Stimulated activated CD4-positive, alpha-beta T cell treated with anti-CD3 and anti-CD28 coated beads, Interleukin-2, amount 100 ng/mL, for 48 hours (primary cell): Measurements from ENCODE around the gene IAPP.
"Not testable (repeated sequence)": the region's sequence is repeated elsewhere in the genome, so short reads cannot be mapped to it uniquely, and the experiment has no call there.

Experiments
- DNase-seq, 2 donors: peaks; one replicate each; pipeline ENCODE4 v3.0.0-alpha.2; 2020

Gene IAPP

DNA sequence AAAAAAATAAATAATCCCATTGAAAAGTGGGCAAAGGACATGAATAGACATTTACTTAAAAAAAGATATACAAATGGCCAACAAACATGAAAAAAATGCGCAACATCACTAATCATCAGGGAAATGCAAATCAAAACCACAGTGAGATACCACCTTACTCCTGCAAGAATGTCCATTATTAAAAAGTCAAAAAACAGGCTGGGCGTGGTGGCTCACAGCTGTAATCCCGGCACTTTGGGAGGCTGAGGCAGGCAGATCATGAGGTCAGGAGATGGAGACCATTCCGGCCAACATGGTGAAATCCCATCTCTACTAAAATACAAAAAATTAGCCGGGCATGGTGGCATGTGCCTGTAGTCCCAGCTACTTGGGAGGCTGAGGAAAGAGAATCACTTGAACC lies 8.6 kb downstream of the IAPP start:
- DNase-seq = not testable (repeated sequence)

DNA sequence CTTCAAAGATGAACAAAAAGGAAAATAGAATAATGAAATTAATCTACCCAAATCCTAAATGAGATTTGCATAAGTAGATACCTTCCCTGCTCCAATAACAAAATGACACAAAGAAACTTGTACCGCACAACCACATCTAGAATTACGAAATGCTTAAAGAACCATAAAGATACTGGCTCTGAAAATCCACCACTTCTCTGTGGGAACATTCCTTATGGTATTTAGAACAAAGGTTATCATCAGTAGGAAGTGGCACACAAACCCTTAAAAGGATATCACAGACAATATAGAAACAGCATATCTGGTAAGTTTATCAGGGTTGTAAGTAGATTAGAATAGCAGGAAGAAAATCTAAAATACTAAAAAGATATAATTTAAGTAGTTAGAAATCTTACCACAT lies 11.6 kb downstream of the IAPP start:
- DNase-seq = no peak

DNA sequence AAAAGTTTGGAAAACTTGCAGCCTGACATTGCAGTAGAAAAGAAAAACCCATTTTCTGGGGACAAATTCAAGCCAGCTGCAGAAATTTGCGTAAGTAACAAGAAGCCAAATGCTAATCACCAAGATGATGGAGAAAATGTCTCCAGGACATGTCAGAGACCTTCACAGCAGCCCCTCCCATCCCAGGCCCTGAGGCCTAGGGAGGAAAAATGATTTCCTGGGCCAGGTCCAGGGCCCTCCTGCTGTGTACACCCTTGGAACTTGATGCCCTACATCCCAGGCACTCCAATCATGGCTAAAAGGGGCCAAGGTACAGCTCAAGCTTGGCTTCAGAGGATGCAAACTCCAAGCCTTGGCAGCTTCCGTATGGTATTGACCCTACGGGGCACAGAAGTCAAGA lies 14.5 kb downstream of the IAPP start:
- DNase-seq = no peak

DNA sequence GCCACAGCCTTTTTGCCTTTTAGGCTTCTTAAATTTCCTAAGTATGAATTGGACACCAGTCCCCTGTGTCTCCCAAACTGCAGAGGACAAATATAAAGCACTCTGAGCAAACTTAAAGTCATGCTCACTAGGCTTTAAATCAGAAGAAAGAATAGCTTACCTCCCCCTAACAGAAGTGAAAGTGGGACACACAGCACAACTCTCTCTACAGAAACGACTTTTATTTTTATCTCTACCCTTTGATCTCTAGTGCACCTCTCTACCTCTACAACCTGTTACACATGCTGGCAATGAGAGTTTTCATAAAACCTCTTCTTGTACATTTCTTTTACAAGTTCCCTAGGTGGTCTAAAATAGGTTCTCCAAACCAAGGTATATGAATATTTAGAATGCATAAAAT lies 19.7 kb downstream of the IAPP start:
- no peak for DNase-seq

DNA sequence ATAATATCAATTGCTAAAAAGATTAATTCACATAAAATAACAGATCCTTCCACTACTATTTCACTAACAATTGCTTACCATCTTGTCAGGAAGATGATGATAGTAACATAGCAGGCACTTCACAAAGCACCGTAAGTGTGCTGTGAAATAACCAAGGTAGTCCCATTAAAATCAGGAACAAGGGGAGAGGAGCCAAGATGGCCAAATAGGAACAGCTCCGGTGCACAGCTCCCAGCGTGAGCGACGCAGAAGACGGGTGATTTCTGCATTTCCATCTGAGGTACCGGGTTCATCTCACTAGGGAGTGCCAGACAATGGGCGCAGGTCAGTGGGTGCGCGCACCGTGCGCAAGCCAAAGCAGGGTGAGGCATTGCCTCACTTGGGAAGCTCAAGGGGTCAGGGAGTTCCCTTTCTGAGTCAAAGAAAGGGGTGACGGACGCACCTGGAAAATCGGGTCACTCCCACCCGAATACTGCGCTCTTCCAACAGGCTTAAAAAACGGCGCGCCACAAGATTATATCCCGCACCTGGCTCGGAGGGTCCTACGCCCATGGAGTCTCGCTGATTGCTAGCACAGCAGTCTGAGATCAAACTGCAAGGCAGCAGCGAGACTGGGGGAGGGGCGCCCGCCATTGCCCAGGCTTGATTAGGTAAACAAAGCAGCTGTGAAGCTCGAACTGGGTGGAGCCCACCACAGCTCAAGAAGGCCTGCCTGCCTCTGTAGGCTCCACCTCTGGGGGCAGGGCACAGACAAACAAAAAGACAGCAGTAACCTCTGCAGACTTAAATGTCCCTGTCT lies 22.3 kb downstream of the IAPP start:
- DNase-seq = not testable (repeated sequence)

DNA sequence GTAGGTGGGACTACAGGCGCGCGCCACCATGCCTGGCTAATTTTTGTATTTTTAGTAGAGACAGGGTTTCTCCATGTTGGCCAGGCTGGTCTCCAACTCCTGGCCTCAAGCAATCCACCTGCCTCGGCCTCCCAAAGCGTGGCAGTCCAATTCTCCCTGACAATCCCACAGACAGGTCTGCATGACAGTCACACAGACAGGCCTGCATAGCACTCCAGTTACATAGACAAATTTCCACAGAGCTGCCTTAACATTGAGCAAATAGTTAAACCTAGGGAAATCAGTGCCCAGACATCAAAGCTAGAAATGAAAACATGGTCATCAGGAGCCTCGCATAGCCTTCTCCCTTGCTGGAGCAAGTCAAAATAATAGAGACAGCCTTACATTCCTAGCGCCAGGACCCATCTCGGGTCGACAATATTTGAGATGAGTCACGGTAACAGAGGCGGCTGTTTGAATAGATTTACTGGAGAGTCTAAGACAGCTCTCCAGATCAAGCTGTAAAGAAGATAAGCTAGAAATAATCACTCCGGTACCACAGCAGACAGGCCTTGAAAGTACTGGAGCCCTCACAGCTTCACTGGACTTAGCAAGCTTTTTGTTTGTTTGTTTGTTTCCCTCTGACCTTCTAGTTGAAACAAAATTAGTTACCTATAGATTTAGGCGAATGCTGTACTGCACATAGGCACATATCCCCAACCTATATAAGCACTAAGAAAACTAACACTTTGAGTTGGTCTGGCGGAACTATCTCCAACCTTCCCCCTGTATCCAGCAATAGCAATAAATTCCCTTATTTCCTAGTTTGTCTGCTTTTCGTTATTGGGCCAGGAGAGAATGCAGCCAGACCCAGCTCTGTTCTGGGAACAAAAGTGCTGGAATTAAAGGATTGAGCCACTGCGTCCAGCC lies 40.9 kb downstream of the IAPP start:
- DNase-seq = no peak

DNA sequence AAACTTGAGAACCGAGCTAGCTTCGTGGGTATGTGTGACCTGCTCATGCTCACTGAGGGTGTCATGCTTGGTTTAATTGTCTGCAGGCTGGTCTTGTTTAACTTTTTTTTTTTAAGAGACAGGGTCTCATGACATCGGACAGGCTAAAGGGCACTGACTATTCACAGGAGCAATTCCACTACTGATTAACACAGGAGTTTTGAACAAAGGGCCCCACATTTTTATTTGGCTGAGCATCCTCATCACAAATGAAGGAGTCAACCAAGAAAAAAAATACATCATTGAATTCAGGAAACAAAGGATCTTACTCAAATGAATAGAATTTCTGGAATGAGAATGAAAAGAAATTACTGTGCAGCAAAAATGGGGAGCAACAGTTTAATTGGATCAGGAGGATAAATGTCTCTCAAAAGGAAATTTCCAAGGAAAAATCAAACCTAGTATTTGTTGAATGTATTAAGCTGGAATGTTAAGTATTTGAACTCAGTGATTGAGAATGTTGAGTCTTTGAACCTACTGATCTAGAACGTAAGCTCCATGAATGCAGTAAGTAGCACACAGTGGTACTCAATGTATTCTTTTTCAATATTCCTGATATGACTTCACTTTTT lies 43.9 kb downstream of the IAPP start:
- no peak for DNase-seq

DNA sequence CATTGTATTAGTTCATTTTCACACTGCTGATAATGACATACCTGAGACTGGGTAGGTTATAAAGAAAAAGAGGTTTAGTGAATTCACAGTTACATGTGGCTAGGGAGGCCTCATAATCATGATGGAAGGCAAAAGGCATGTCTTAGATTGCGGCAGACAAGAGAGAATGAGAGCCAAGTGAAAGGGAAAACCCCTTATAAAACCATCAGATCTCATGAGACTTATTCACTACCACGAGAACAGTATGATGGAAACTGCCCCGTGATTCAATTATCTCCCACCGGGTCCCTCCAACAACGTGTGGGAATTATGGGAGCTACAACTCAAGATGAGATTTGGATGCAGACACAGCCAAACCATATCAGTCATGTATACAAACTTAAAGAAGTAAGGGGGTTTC lies 45.7 kb downstream of the IAPP start:
- DNase-seq = not testable (repeated sequence)

DNA sequence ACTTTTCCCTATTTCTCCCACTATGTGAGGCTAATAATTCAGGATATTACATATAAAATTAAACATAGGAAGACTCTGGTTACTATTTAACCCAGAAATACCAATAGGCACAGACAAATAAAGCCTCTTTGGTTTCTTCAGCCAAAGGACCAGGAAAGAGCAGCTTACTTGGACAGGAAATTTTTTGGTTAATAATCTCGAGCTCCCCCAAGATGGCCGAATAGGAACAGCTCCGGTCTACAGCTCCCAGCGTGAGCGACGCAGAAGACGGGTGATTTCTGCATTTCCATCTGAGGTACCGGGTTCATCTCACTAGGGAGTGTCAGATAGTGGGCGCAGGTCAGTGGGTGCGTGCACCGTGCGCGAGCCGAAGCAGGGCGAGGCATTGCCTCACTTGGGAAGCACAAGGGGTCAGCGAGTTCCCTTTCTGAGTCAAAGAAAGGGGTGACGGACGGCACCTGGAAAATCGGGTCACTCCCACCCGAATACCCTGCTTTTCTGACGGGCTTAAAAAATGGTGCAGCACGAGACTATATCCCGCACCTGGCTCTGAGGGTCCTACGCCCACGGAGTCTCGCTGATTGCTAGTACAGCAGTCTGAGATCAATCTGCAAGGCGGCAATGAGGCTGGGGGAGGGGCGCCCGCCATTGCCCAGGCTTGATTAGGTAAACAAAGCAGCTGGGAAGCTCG lies 46.5 kb downstream of the IAPP start:
- DNase-seq = not testable (repeated sequence)

DNA sequence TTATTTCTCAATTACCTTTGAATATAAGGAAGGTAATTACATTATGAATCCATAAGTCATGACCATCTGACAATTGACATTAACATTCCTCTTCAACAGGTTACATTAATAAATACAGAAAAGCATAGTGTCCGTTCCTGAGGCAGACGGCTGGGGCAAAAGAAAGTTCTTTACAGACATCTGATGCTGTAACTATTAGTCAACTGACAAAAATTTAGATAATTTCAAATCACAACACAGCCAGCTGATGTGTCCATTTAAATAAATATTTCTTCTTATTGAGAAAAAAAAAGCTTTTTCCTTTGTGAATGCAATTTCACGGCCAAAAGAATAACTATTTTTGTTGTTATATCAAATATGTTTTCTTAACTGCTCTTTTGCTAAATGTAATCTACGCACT lies 55.5 kb downstream of the IAPP start:
- DNase-seq = no peak
